Thyroid gland (tissue), 4 donors: ENCODE results near the gene DMD. TPM values are rescaled to one million over a fixed set of nuclear protein-coding genes. Genes with fewer than 3 reads are reported as not detected.

Experiments
- DNase-seq, 2 donors: peaks; one replicate each; pipeline ENCODE4 v3.0.0-alpha.2; 2019
- H3K27ac ChIP-seq, 3 donors: fragments of 200-600 bp; sonication (generic); 1 replicate in 2 of 3; 2 replicates in 1 of 3; pipeline ENCODE4 v1.5.1; 2016 to 2019; ENCODE audit warnings: mild to moderate bottlenecking in 1 of 3, moderate library complexity in 1 of 3
- H3K27me3 ChIP-seq: fragments of 200-600 bp; sonication (generic); one replicate; pipeline ENCODE4 v1.5.1; 2019
- H3K36me3 ChIP-seq, 2 donors: fragments of 200-600 bp; sonication (generic); one replicate each; pipeline ENCODE4 v1.5.1; 2016 to 2019
- H3K4me1 ChIP-seq, 2 donors: fragments of 200-600 bp; sonication (generic); one replicate each; pipeline ENCODE4 v1.5.1; 2017 to 2019
- H3K4me3 ChIP-seq, 3 donors: fragments of 200-600 bp; sonication (generic); replicated peaks in 1 of 3; 1 replicate in 2 of 3; 2 replicates in 1 of 3; pipeline ENCODE4 v1.5.1; 2016; ENCODE audit warnings: mild to moderate bottlenecking in 1 of 3
- H3K9me3 ChIP-seq: fragments of 200-600 bp; sonication (generic); one replicate; pipeline ENCODE4 v1.5.1; 2017
- CTCF ChIP-seq, 6 experiments: fragments of 200-600 bp in 3 of 6; fragments of 450-650 bp in 3 of 6; sonication (generic) in 3 of 6; IDR thresholded peaks; one replicate each; pipeline ENCODE4 v1.5.1; 2016 to 2019; ENCODE audit warnings: antibody characterized with exemption in 6 of 6, mild to moderate bottlenecking in 2 of 6, inconsistent platforms in 1 of 6, moderate library complexity in 1 of 6
- POLR2A ChIP-seq, 2 donors: fragments of 450-650 bp; IDR thresholded peaks; one replicate each; pipeline ENCODE4 v1.6.1; 2017; ENCODE audit warnings: antibody characterized with exemption in 2 of 2, mild to moderate bottlenecking in 2 of 2, moderate library complexity in 1 of 2
- WGBS, 2 donors: methylation state at CpG; one replicate each; pipeline ENCODE4 v1.1.5; 2017; 5-methylcytosine and 5-hydroxymethylcytosine counted together
- intact Hi-C: fragments of 100-400 bp; cut with DNase I; formaldehyde crosslinking; loops from one replicate; pipeline ENCODE4 v1.15.1; 2023
- total RNA-seq, 4 donors: library from RNA; depleted of rRNA; stranded (reverse); fragments of >200 nt; gene quantifications; one replicate each; pipeline ENCODE4 v1.2.3, GENCODE V29; 2016

The DMD gene
- total RNA-seq, 4 donors from 2014 or later = 16.5 to 24.0 (median 21.7) TPM

- TF ChIP-seq POLR2A (IDR thresholded peaks at IDR 0.05) (no peak), CTCF (IDR thresholded peaks at IDR 0.05) (no peak)
- no peaks in the 10 kb centered on the region for H3K4me1 ChIP-seq
- H3K9me3 ChIP-seq = no peaks in the 10 kb centered on the region
- no peak overlapping the region for H3K27ac ChIP-seq
- H3K27me3 ChIP-seq = no peaks in the 10 kb centered on the region
- intact Hi-C loops = no loop called here
- no peak overlapping the region for H3K4me3 ChIP-seq
- no peaks in the 10 kb centered on the region for H3K36me3 ChIP-seq
- DNase-seq = no peak
- WGBS, 2 donors = 99% methylated on average over 3 of the region's 3 CpGs
These were observed 1562.1 kb downstream of the DMD start for GRCh38 chrX:31649201-31649600.

- DNase-seq = no peak
- Histone ChIP-seq H3K4me3 (no peak overlapping the region), H3K27ac (no peak overlapping the region), H3K4me1 (no peaks in the 10 kb centered on the region), H3K36me3 (no peaks in the 10 kb centered on the region), H3K27me3 (no peaks in the 10 kb centered on the region), H3K9me3 (no peaks in the 10 kb centered on the region)
- no peak for TF ChIP-seq CTCF (IDR thresholded peaks at IDR 0.05)
- TF ChIP-seq POLR2A (IDR thresholded peaks at IDR 0.05) = no peak
- 95 to 96% methylated on average over 2 of the region's 2 CpGs for WGBS, 2 donors
- intact Hi-C loops = no loop called here
These were observed 1578.0 kb downstream of the DMD start for GRCh38 chrX:31633349-31633748.

DNA sequence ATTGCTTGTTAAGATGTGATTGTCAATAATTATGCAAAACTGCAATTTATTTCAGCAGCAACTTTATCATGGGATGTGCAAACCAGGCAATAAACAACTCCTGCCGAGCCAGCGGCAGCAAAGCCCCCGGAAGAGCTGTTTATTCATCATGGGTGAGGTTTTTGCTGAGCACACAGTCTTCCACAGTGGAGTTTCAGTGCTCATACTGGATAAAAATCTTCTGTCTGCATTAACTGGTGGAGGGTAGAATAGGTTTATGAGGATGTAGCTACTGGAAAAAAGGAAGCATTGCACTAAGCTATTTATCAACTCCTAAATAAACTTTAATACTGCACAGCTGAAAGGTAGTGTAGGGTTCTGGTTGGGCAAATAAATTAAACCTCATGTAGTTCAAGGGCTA, 1582.2 kb downstream of the DMD start:
- intact Hi-C loops = no loop called here
- TF ChIP-seq CTCF (IDR thresholded peaks at IDR 0.05) (no peak), POLR2A (IDR thresholded peaks at IDR 0.05) (no peak)
- Histone ChIP-seq H3K36me3 (no peaks in the 10 kb centered on the region), H3K4me1 (no peaks in the 10 kb centered on the region), H3K4me3 (no peak overlapping the region), H3K27me3 (no peaks in the 10 kb centered on the region), H3K9me3 (no peaks in the 10 kb centered on the region), H3K27ac (no peak overlapping the region)
- no peak for DNase-seq
- WGBS, 2 donors = 75 to 79% methylated on average over 3 of the region's 3 CpGs

DNA sequence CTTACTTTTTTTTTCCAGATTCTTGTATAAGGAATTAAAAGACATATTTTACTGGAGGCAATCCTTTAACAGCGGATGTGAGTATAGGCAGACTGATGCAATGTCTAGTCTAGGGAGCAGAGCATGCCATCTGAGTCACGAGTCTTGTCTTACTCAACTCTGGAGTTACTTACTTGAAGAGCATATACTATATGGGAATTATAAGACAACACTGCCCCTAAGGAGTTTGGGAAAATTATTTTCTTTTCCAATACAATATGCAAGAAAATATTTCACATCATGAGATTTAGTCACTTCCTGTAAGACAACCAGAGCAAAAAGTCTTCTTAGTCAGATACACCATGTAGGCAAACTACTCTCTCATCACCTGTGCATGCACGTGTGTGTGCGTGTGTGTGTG, 1602.2 kb downstream of the DMD start:
- Histone ChIP-seq H3K27ac (no peak overlapping the region), H3K4me3 (no peak overlapping the region), H3K27me3 (no peaks in the 10 kb centered on the region), H3K4me1 (no peaks in the 10 kb centered on the region), H3K36me3 (no peaks in the 10 kb centered on the region), H3K9me3 (no peaks in the 10 kb centered on the region)
- intact Hi-C loops = no loop called here
- no peak for DNase-seq
- 73 to 74% methylated on average over 4 of the region's 4 CpGs for WGBS, 2 donors
- TF ChIP-seq POLR2A (IDR thresholded peaks at IDR 0.05) (no peak), CTCF (IDR thresholded peaks at IDR 0.05) (no peak)

- Histone ChIP-seq H3K9me3 (no peaks in the 10 kb centered on the region), H3K36me3 (no peaks in the 10 kb centered on the region), H3K4me1 (no peaks in the 10 kb centered on the region), H3K27me3 (no peaks in the 10 kb centered on the region), H3K4me3 (no peak overlapping the region), H3K27ac (no peak overlapping the region)
- WGBS, 2 donors = 88 to 98% methylated on average over 2 of the region's 2 CpGs
- intact Hi-C loops = no loop called here
- no peak for DNase-seq
- TF ChIP-seq POLR2A (IDR thresholded peaks at IDR 0.05) = no peak
- no peak for TF ChIP-seq CTCF (IDR thresholded peaks at IDR 0.05)
These were observed 1602.7 kb downstream of the DMD start for GRCh38 chrX:31608638-31609037.
